GM12865 (cell line): Measurements from ENCODE around the gene SLC3A2.
A peak's percentile ranks its signal among the peaks of the same experiment; 100 is the strongest.

ENCODE experiments used
- DNase-seq: peaks from one replicate; pipeline ENCODE4 v3.0.0; 2010; ENCODE audit warnings: low read depth
- H3K4me3 ChIP-seq: 2 replicates; pipeline ENCODE4 v1.5.1; 2011; ENCODE audit warnings: mild to moderate bottlenecking, low read depth, low read length, control low read depth
- TF ChIP-seq, protein P1 (sequence below): IDR thresholded peaks from 2 replicates; pipeline ENCODE4 v1.5.1; 2011; ENCODE audit warnings: low read length, control low read depth, low read depth, inconsistent platforms; ENCODE audit not compliant: insufficient read depth; ENCODE audit errors: missing control alignments

Gene SLC3A2

DNA sequence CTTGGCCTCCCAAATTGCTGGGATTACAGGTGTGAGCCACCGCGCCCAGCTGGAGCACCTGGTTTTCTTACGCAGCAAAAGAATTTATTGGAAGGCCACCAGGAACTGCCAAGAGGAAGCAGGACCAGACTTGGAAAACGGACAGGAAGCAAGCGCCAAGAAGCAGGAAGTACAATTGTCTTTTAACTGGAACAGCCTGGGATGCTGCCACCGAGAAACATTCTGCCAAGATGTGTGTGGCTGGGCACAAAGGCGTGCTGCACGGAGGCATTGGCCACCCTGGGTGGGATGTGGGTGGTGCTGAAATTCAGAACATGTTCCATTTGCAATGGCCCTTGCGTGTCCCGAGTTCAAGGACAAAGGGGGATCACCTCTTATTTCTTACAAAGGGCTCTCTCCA, 15.4 kb downstream of the SLC3A2 start:
- TF ChIP-seq, protein P1, sequence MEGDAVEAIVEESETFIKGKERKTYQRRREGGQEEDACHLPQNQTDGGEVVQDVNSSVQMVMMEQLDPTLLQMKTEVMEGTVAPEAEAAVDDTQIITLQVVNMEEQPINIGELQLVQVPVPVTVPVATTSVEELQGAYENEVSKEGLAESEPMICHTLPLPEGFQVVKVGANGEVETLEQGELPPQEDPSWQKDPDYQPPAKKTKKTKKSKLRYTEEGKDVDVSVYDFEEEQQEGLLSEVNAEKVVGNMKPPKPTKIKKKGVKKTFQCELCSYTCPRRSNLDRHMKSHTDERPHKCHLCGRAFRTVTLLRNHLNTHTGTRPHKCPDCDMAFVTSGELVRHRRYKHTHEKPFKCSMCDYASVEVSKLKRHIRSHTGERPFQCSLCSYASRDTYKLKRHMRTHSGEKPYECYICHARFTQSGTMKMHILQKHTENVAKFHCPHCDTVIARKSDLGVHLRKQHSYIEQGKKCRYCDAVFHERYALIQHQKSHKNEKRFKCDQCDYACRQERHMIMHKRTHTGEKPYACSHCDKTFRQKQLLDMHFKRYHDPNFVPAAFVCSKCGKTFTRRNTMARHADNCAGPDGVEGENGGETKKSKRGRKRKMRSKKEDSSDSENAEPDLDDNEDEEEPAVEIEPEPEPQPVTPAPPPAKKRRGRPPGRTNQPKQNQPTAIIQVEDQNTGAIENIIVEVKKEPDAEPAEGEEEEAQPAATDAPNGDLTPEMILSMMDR, result no peak
- H3K4me3 ChIP-seq, result no peak overlapping the region
- no peak for DNase-seq

DNA sequence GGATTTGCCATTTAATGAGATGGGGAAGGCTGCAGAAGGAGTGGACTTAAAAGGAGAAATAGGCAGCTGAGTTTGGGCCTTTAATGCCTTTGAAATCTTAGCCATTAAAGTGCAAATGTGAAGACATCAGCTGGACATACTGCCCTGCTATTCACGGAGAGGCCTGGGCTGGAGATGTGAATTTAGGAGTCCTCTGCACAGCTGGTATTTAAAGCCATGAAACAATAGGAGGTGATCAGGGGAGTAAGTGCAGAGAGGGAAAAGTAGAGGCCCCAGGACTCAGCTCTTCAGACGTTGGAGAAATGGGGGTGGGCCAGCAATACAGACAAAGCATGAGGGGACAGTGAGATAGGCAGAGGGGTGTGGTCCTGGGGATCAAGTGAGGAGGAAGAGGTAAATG, 16.6 kb downstream of the SLC3A2 start:
- DNase-seq, result no peak
- TF ChIP-seq, protein P1, result no peak

DNA sequence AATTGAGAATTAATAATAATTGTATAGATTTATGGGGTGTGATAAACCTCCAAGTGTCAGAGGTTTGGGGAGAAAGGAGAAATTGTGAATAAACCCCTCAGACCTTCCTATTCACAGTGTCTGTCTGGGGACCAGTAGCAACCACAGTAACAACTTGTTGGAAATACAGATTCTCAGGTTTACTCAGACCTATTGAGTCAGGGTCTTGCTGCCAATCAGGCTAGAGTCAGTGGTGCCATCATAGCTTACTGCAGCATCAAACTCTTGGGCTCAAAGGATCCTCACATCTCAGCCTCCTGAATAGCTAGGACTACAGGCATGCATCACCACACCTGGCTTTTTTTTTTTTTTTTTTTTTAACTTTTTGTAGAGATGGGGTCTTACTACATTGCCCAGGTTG, 17.3 kb downstream of the SLC3A2 start:
- TF ChIP-seq, protein P1, result no peak
- DNase-seq, result no peak
- H3K4me3 ChIP-seq, result no peak overlapping the region

More for the DNA sequence above, 16.6 kb downstream of the SLC3A2 start:
- H3K4me3 ChIP-seq, result no peak overlapping the region

DNA sequence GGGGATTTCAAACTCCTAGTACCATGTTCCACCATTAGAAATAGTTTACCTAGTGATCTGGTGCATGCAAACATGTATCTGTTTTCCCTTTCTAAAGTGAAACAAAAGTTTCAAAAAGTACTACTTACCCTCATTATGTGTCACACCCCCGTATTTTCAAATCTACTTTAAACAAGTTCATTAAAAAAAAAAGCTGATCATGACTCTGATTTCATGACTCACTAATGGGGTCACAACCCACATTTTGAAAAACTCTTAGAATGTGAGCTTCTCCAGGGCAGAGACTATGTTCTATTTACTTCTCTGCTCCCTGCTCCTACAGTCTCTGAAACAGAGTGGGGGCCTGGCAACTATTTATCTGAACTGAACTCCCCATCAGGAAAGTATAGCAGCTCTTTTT, 22.2 kb downstream of the SLC3A2 start:
- TF ChIP-seq, protein P1, result no peak
- no peak overlapping the region for H3K4me3 ChIP-seq
- DNase-seq, result no peak

DNA sequence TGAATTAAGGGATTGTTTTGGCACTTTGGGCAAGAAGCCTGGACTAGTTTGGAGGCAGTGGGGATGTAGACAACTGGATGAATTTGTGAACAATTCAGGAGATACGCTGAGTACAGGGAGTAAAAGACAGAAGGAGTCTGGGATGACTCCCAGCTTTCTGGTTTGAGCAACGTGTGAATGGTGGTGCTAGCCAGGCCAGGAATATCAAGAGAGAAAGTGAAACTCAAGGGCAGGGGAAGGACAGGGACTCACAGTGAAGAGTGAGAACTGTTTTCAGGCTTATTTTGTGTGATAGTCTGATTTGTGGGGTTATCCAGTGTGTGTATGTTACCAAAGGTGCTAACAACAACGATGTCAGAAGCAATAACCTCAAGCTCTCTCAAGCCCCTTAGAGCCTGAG, 24.6 kb downstream of the SLC3A2 start:
- H3K4me3 ChIP-seq, result no peak overlapping the region
- TF ChIP-seq, protein P1, result no peak
- no peak for DNase-seq

DNA sequence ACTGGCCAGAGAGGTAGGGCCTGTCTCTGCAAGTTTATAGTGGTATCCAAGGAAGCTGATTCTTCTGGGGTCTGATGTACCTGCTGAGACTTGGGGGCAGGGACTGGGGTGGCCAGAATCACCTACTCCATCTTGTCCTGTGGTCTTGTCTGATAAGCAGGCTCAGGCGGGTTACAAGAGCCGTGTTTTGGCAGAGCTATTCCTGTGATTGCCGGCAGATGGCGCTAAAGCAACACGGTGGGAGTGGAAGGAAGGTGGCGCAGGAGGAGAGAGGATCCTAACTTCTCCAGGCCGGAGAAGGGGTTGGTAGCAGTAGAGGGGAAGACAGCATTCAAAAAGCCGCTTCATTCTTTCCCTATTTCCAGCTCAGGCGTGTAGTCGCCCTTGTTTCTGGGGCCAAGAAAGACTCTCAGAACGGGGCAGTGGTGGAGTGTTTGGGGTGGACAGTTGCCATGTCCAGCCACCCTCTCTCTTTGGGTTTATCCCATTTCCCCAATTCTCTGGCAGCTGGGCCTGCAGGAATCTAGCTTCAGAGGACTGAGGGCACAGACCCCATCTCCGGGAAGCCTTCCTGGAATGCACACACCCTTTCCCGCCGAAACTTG, 25.3 kb downstream of the SLC3A2 start:
- no peak overlapping the region for H3K4me3 ChIP-seq
- DNase-seq, result peak; percentile 84
- TF ChIP-seq, protein P1, result peak; percentile 100

DNA sequence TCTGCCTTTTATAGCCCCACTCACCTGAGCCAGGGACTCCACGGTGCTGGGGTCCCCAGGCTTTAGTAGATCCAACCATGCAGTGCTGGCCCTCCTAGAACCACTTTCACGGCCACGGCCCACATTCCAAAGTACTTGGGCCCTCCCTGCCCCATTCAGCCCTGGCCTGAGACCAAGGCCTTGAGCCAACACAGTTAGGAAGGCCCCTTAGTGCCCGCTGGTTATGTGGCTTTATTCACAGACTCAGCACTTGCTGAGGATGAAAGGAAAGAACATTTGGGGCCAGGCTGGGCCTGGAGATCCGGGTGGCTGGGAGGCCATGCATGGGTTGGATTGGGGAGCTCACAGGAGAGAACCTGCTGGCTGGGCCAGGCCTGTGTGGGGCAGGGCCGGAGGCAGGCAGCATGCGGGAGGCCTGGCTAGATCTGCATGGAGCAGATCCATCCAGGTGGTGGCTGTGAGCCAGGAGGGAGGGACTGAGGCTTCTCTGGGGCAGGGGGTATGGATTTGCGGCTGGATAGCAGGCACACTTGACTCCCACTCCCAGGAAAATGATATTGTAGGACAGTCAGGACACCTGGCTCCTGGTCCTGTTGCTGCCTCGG, 27.9 kb downstream of the SLC3A2 start:
- H3K4me3 ChIP-seq, result no peak overlapping the region
- TF ChIP-seq, protein P1, result no peak
- no peak for DNase-seq
